Activated naive CD4-positive, alpha-beta T cell treated with anti-CD3 and anti-CD28 coated beads, Interleukin-2, amount 50 U/mL, for 24 hours (primary cell): ENCODE data around the gene TP53I13.
A peak's percentile ranks its signal among the peaks of the same experiment; 100 is the strongest.

Experiments used
- H3K27ac Mint-ChIP-seq: one replicate; pipeline ENCODE4 v1.8.0; 2021; ENCODE audit warnings: mild to moderate bottlenecking, mixed read lengths
- H3K27me3 Mint-ChIP-seq: one replicate; pipeline ENCODE4 v1.8.0; 2021; ENCODE audit warnings: mixed read lengths
- H3K36me3 Mint-ChIP-seq: one replicate; pipeline ENCODE4 v1.8.0; 2021; ENCODE audit warnings: mixed read lengths
- H3K4me1 Mint-ChIP-seq: one replicate; pipeline ENCODE4 v1.8.0; 2021; ENCODE audit warnings: mixed read lengths
- H3K4me3 Mint-ChIP-seq: one replicate; pipeline ENCODE4 v1.8.0; 2021; ENCODE audit warnings: mild to moderate bottlenecking, mixed read lengths
- H3K9me3 Mint-ChIP-seq: one replicate; pipeline ENCODE4 v1.8.0; 2021; ENCODE audit warnings: mixed read lengths

The TP53I13 gene

GRCh38 chr17:29594519-29595090 is 26.1 kb downstream of the TP53I13 start:
- no peaks in the 10 kb centered on the region for H3K9me3 Mint-ChIP-seq
- H3K36me3 Mint-ChIP-seq, result no peaks in the 10 kb centered on the region
- H3K4me3 Mint-ChIP-seq, result peak overlapping the region; percentile 79
- H3K27ac Mint-ChIP-seq, result no peak overlapping the region
- no peaks in the 10 kb centered on the region for H3K27me3 Mint-ChIP-seq
- H3K4me1 Mint-ChIP-seq, result peaks cover 39% of the 10 kb centered on the region

- peak overlapping the region; percentile 79 for H3K4me3 Mint-ChIP-seq
- H3K36me3 Mint-ChIP-seq, result no peaks in the 10 kb centered on the region
- peaks cover 34% of the 10 kb centered on the region for H3K4me1 Mint-ChIP-seq
- no peak overlapping the region for H3K27ac Mint-ChIP-seq
- H3K9me3 Mint-ChIP-seq, result no peaks in the 10 kb centered on the region
- H3K27me3 Mint-ChIP-seq, result no peaks in the 10 kb centered on the region
Measured at GRCh38 chr17:29595107-29595942, 26.8 kb downstream of the TP53I13 start.

GRCh38 chr17:29595943-29596774 is 27.7 kb downstream of the TP53I13 start:
- Mint-ChIP-seq H3K27me3 (no peaks in the 10 kb centered on the region), H3K27ac (no peak overlapping the region), H3K9me3 (no peaks in the 10 kb centered on the region), H3K4me1 (peaks cover 25% of the 10 kb centered on the region), H3K36me3 (no peaks in the 10 kb centered on the region), H3K4me3 (no peak overlapping the region)

- Mint-ChIP-seq H3K27ac (no peak overlapping the region), H3K27me3 (no peaks in the 10 kb centered on the region), H3K4me3 (no peak overlapping the region), H3K36me3 (no peaks in the 10 kb centered on the region), H3K4me1 (peaks cover 19% of the 10 kb centered on the region), H3K9me3 (no peaks in the 10 kb centered on the region)
Measured at GRCh38 chr17:29596811-29597210, 28.3 kb downstream of the TP53I13 start.

GRCh38 chr17:29597361-29598172 is 29.1 kb downstream of the TP53I13 start:
- Mint-ChIP-seq H3K4me1 (peaks cover 11% of the 10 kb centered on the region), H3K27me3 (no peaks in the 10 kb centered on the region), H3K4me3 (no peak overlapping the region), H3K9me3 (no peaks in the 10 kb centered on the region), H3K36me3 (no peaks in the 10 kb centered on the region), H3K27ac (peak overlapping the region; percentile 35)

- Mint-ChIP-seq H3K27me3 (no peaks in the 10 kb centered on the region), H3K9me3 (no peaks in the 10 kb centered on the region), H3K36me3 (no peaks in the 10 kb centered on the region), H3K4me1 (no peaks in the 10 kb centered on the region), H3K4me3 (no peak overlapping the region), H3K27ac (peak overlapping the region; percentile 30)
Measured at GRCh38 chr17:29603109-29603674, 34.7 kb downstream of the TP53I13 start.

GRCh38 chr17:29607557-29608195 is 39.2 kb downstream of the TP53I13 start:
- H3K27me3 Mint-ChIP-seq, result no peaks in the 10 kb centered on the region
- H3K9me3 Mint-ChIP-seq, result no peaks in the 10 kb centered on the region
- no peak overlapping the region for H3K4me3 Mint-ChIP-seq
- no peak overlapping the region for H3K27ac Mint-ChIP-seq
- H3K36me3 Mint-ChIP-seq, result no peaks in the 10 kb centered on the region
- H3K4me1 Mint-ChIP-seq, result no peaks in the 10 kb centered on the region

GRCh38 chr17:29608986-29609385 is 40.5 kb downstream of the TP53I13 start:
- no peaks in the 10 kb centered on the region for H3K36me3 Mint-ChIP-seq
- no peaks in the 10 kb centered on the region for H3K9me3 Mint-ChIP-seq
- H3K4me3 Mint-ChIP-seq, result no peak overlapping the region
- no peaks in the 10 kb centered on the region for H3K27me3 Mint-ChIP-seq
- H3K4me1 Mint-ChIP-seq, result peaks cover 4% of the 10 kb centered on the region
- H3K27ac Mint-ChIP-seq, result no peak overlapping the region

GRCh38 chr17:29610395-29610794 is 41.9 kb downstream of the TP53I13 start:
- no peaks in the 10 kb centered on the region for H3K36me3 Mint-ChIP-seq
- H3K9me3 Mint-ChIP-seq, result no peaks in the 10 kb centered on the region
- H3K4me3 Mint-ChIP-seq, result no peak overlapping the region
- H3K27me3 Mint-ChIP-seq, result no peaks in the 10 kb centered on the region
- no peak overlapping the region for H3K27ac Mint-ChIP-seq
- H3K4me1 Mint-ChIP-seq, result peaks cover 18% of the 10 kb centered on the region

- H3K9me3 Mint-ChIP-seq, result no peaks in the 10 kb centered on the region
- H3K4me1 Mint-ChIP-seq, result peaks cover 22% of the 10 kb centered on the region
- no peaks in the 10 kb centered on the region for H3K36me3 Mint-ChIP-seq
- no peak overlapping the region for H3K27ac Mint-ChIP-seq
- no peak overlapping the region for H3K4me3 Mint-ChIP-seq
- no peaks in the 10 kb centered on the region for H3K27me3 Mint-ChIP-seq
Measured at GRCh38 chr17:29611351-29612093, 43.0 kb downstream of the TP53I13 start.

- Mint-ChIP-seq H3K27me3 (no peaks in the 10 kb centered on the region), H3K36me3 (no peaks in the 10 kb centered on the region), H3K27ac (no peak overlapping the region), H3K4me1 (peaks cover 28% of the 10 kb centered on the region), H3K9me3 (no peaks in the 10 kb centered on the region), H3K4me3 (no peak overlapping the region)
Measured at GRCh38 chr17:29612094-29612403, 43.5 kb downstream of the TP53I13 start.

- no peaks in the 10 kb centered on the region for H3K27me3 Mint-ChIP-seq
- no peak overlapping the region for H3K27ac Mint-ChIP-seq
- H3K4me3 Mint-ChIP-seq, result peak overlapping the region; percentile 68
- no peaks in the 10 kb centered on the region for H3K9me3 Mint-ChIP-seq
- H3K36me3 Mint-ChIP-seq, result no peaks in the 10 kb centered on the region
- peaks cover 32% of the 10 kb centered on the region for H3K4me1 Mint-ChIP-seq
Measured at GRCh38 chr17:29612404-29613280, 44.1 kb downstream of the TP53I13 start.

GRCh38 chr17:29613352-29613837 is 44.9 kb downstream of the TP53I13 start:
- H3K4me1 Mint-ChIP-seq, result peaks cover 32% of the 10 kb centered on the region
- H3K9me3 Mint-ChIP-seq, result no peaks in the 10 kb centered on the region
- H3K36me3 Mint-ChIP-seq, result no peaks in the 10 kb centered on the region
- no peaks in the 10 kb centered on the region for H3K27me3 Mint-ChIP-seq
- H3K27ac Mint-ChIP-seq, result no peak overlapping the region
- no peak overlapping the region for H3K4me3 Mint-ChIP-seq
